Ascending aorta (tissue), 2 donors: ENCODE results near the gene GPX2. TPM values are rescaled to one million over a fixed set of nuclear protein-coding genes. Genes with fewer than 3 reads are reported as not detected.

Experiments used
- DNase-seq, 2 donors: peaks; one replicate each; pipeline ENCODE4 v3.0.0-alpha.2; 2019; ENCODE audit warnings: low spot score in 2 of 2
- H3K27ac ChIP-seq, 2 donors: fragments of 200-600 bp; sonication (generic); one replicate each; pipeline ENCODE4 v1.5.1; 2016 to 2017; ENCODE audit warnings: mild to moderate bottlenecking in 1 of 2
- H3K27me3 ChIP-seq: fragments of 200-600 bp; sonication (generic); one replicate; pipeline ENCODE4 v1.5.1; 2017
- H3K36me3 ChIP-seq, 2 donors: fragments of 200-600 bp; sonication (generic); one replicate each; pipeline ENCODE4 v1.5.1; 2016
- H3K4me1 ChIP-seq, 2 donors: fragments of 200-600 bp; sonication (generic); one replicate each; pipeline ENCODE4 v1.5.1; 2016 to 2017; ENCODE audit warnings: mild to moderate bottlenecking in 1 of 2
- H3K4me3 ChIP-seq, 2 donors: fragments of 200-600 bp; sonication (generic); one replicate each; pipeline ENCODE4 v1.5.1; 2016 to 2017; ENCODE audit warnings: mild to moderate bottlenecking in 1 of 2
- H3K9me3 ChIP-seq, 2 donors: fragments of 200-600 bp; sonication (generic); one replicate each; pipeline ENCODE4 v1.5.1; 2016
- CTCF ChIP-seq, 3 experiments: fragments of 200-600 bp in 2 of 3; fragments of 450-650 bp in 1 of 3; sonication (generic) in 2 of 3; IDR thresholded peaks; one replicate each; pipeline ENCODE4 v1.5.1; 2016 to 2019; ENCODE audit warnings: antibody characterized with exemption in 3 of 3, mild to moderate bottlenecking in 1 of 3, moderate library complexity in 1 of 3
- intact Hi-C: fragments of 100-400 bp; cut with DNase I; formaldehyde crosslinking; loops from one replicate; pipeline ENCODE4 v1.15.1; 2023
- total RNA-seq: library from RNA; depleted of rRNA; stranded (reverse); fragments of >200 nt; gene quantifications from one replicate; pipeline ENCODE4 v1.1.0, GENCODE V29; 2016

The GPX2 gene
- total RNA-seq, 1 donor from 2014 or later, result not detected

- H3K4me3 ChIP-seq, result no peak overlapping the region
- no peak overlapping the region for H3K27ac ChIP-seq
- peaks cover 9 to 12% of the 10 kb centered on the region in 2 donors for H3K4me1 ChIP-seq
- no peaks in the 10 kb centered on the region for H3K9me3 ChIP-seq
- TF ChIP-seq CTCF (IDR thresholded peaks at IDR 0.05), result no peak
- no peaks in the 10 kb centered on the region for H3K36me3 ChIP-seq
- no peaks in the 10 kb centered on the region for H3K27me3 ChIP-seq
- DNase-seq, result no peak
- intact Hi-C loops, result no loop called here
Observed at GRCh38 chr14:64968167-64968566, 25.6 kb upstream of the GPX2 start.

- DNase-seq, result no peak
- no peak for TF ChIP-seq CTCF (IDR thresholded peaks at IDR 0.05)
- H3K4me1 ChIP-seq, result peaks cover 6 to 7% of the 10 kb centered on the region in 2 donors
- H3K27me3 ChIP-seq, result no peaks in the 10 kb centered on the region
- no peak overlapping the region for H3K27ac ChIP-seq
- intact Hi-C loops, result no loop called here
- no peak overlapping the region for H3K4me3 ChIP-seq
- H3K36me3 ChIP-seq, result no peaks in the 10 kb centered on the region
- no peaks in the 10 kb centered on the region for H3K9me3 ChIP-seq
Observed at GRCh38 chr14:64966976-64967375, 24.4 kb upstream of the GPX2 start.

GRCh38 chr14:64965356-64966000 is 22.9 kb upstream of the GPX2 start:
- Histone ChIP-seq H3K27me3 (no peaks in the 10 kb centered on the region), H3K36me3 (no peaks in the 10 kb centered on the region), H3K4me1 (no peaks in the 10 kb centered on the region), H3K27ac (no peak overlapping the region), H3K9me3 (no peaks in the 10 kb centered on the region), H3K4me3 (no peak overlapping the region)
- no peak for TF ChIP-seq CTCF (IDR thresholded peaks at IDR 0.05)
- intact Hi-C loops, result no loop called here
- no peak for DNase-seq

GRCh38 chr14:64963611-64964010 is 21.1 kb upstream of the GPX2 start:
- Histone ChIP-seq H3K27me3 (no peaks in the 10 kb centered on the region), H3K4me1 (no peaks in the 10 kb centered on the region), H3K27ac (no peak overlapping the region), H3K36me3 (no peaks in the 10 kb centered on the region), H3K9me3 (no peaks in the 10 kb centered on the region), H3K4me3 (no peak overlapping the region)
- intact Hi-C loops, result no loop called here
- no peak for TF ChIP-seq CTCF (IDR thresholded peaks at IDR 0.05)
- DNase-seq, result no peak

GRCh38 chr14:64960762-64961276 is 18.3 kb upstream of the GPX2 start:
- no peak for DNase-seq
- Histone ChIP-seq H3K27me3 (no peaks in the 10 kb centered on the region), H3K36me3 (no peaks in the 10 kb centered on the region)

More at GRCh38 chr14:64960762-64961276, 18.3 kb upstream of the GPX2 start:
- H3K4me1 ChIP-seq, result no peaks in the 10 kb centered on the region
- no peaks in the 10 kb centered on the region for H3K9me3 ChIP-seq
- H3K4me3 ChIP-seq, result no peak overlapping the region
- intact Hi-C loops, result no loop called here
- no peak for TF ChIP-seq CTCF (IDR thresholded peaks at IDR 0.05)
- no peak overlapping the region for H3K27ac ChIP-seq
